AG08395 (cell line): ENCODE measurements around the gene TK2.
"Not testable (repeated sequence)": the region's sequence is repeated elsewhere in the genome, so short reads cannot be mapped to it uniquely, and the experiment has no call there.

Experiments used
- DNase-seq: peaks from one replicate; pipeline ENCODE4 v3.0.0; 2012; ENCODE audit warnings: mixed read lengths, low spot score

Gene TK2

DNA sequence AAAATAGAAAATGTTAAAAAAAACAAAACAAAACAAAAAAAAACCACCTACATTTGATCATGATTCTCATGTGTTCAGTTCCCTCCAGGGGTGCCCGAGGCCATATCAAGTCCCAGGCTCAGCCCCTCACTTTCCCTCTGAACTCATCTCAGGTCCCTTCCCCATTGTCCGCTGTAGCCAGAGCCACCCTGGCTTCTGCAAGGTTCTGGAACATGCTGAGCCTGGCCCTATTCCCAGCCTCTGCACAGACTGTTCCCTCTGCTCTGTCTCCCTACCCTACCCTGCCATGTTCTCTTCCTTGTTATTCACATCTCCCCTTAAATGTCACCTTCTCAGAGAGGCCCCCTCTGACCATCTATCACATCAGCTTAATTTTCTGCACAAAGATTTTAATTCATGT, 46.9 kb downstream of the TK2 start:
- DNase-seq, result no peak

DNA sequence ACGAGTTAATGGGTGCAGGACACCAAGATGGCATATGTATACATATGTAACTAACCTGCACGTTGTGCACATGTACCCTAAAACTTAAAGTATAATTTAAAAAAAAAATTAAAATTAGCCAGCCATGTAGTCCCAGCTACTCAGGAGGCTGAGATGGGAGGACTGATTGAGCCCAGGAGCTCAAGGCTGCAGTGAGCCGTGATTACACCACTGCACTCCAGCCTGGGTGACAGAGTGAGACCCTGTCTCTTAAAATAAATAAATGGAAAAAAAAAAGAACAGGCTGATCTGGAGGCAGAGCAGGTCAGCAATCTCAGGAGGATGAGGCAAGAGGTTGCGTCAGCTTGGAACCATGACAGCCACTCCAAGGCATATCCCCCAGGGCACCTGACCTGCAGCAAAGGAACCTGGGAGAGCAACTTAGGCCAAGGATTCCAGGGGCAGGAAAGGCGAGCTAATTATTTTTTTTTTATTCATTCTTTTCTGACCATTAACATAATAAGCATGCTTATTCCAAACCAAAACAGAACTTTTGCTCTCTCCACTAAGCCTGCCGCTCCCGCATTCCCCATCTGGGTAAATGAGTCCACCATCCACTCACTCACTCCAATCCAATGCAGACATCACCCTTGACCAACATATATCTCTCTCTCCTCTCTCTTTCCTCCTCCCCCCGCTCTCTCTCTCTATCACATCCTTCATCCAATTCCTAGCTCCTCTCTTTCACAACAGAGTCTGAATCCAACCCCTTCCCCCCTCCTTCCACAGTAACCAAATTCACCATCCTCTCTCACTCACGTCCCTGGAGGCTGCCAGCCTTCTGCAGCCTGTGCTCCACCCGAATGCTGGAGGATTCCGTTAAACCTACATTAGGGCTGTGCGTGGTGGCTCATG, 47.7 kb downstream of the TK2 start:
- peak; percentile 47 for DNase-seq

DNA sequence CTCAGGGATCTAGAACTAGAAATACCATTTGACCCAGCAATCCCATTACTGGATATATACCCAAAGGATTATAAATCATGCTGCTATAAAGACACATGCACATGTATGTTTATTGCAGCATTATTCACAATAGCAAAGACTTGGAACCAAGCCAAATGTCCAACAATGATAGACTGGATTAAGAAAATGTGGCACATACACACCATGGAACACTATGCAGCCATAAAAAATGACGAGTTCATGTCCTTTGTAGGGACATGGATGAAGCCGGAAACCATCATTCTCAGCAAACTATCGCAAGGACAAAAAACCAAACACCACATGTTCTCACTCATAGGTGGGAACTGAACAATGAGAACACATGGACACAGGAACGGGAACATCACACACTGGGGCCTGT, 48.4 kb downstream of the TK2 start:
- not testable (repeated sequence) for DNase-seq

DNA sequence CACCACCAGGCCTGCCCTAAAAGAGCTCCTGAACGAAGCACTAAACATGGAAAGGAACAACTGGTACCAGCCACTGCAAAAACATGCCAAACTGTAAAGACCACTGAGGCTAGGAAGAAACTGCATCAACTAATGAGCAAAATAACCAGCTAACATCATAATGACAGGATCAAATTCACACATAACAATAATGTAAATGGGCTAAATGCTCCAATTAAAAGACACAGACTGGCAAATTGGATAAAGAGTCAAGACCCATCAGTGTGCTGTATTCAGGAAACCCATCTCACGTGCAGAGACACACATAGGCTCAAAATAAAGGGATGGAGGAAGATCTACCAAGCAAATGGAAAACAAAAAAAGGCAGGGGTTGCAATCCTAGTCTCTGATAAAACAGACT, 52.0 kb downstream of the TK2 start:
- DNase-seq, result not testable (repeated sequence)

DNA sequence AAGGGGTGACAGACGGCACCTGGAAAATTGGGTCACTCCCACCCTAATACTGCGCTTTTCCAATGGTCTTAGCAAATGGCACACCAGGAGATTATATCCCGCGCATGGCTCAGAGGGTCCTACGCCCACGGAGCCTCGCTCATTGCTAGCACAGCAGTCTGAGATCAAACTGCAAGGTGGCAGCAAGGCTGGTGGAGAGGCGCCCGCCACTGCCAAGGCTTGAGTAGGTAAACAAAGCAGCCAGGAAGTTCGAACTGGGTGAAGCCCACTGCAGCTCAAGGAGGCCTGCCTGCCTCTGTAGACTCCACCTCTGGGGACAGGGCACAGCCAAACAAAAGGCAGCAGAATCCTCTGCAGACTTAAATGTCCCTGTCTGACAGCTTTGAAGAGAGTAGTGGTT, 53.7 kb downstream of the TK2 start:
- DNase-seq, result not testable (repeated sequence)

DNA sequence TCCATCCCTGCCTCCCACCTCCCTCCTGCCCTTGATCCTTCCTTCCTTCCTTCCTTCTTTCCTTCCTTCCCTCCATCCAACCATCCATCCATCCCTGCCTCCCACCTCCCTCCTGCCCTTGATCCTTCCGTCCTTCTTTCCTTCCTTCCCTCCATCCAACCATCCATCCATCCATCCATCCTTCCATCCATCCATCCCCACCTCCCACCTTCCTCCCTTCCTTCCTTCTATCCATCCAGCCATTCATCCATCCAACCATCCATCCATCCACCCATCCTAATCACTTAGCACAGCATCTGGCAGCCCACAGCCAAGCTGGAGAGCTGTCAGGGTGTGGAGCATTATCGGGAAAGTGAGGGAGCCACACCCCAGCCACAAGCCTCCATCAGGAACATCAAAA, 54.5 kb downstream of the TK2 start:
- no peak for DNase-seq

DNA sequence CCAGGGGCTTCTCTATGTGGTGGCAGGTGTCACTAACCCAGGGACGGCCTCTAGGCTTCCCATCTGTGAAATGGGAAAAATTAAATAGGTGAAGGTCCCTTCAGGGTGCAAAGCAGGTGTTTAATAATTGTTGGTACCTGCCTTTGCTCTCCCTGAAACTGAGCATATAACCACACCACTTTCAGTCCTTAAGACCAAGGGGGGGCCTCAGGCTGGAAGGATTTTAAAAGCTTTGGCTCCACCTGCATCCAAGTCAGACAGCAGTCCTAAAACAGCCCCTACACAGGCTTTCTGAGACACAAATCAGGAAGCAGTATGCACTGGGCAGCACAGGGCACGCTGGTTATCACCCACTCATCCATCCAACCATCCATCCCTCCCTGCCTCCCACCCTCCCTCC, 55.0 kb downstream of the TK2 start:
- no peak for DNase-seq

DNA sequence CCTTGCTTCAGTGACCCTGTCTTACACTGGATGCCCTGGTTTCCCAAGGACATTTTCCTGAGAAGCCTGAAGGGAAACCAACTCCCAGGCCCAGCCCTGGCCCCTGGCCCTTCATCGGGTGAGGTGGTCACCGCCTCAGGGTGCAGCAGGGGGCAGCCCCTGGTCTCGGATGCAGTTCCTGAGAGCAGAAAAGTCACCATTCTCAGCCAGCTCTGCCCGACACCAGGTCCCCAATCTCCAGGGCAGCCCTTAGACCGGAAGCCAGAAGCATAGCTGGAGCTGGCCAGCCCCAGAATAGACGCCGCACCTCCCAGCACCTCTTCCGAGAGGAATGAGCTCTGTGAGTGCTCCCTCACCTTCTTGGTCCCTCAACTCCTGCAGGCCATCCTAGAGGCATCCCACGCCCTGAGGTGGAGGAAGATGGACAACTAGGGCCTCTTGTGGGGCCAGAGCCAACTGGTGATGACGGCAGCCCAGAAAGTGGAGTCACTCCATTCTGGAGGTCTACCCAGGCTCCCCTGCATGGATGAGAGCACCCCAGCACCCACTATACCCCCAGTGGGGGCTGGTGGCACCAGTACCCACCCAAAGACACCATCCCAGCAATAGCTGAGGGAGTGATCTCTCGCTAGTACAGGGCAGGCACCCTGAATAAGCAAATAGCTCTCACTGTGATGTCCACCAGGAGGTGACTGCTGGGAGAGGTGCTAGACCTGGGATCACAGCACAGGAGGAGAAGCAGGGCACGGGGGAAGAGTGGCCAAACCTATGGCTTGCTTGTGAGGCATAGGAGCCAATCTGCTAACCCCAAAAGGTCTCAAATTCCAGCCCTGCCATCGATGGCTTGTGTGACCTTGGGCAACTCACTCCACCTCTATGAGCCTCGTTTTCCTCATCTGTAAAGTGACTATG, 56.2 kb downstream of the TK2 start:
- no peak for DNase-seq

DNA sequence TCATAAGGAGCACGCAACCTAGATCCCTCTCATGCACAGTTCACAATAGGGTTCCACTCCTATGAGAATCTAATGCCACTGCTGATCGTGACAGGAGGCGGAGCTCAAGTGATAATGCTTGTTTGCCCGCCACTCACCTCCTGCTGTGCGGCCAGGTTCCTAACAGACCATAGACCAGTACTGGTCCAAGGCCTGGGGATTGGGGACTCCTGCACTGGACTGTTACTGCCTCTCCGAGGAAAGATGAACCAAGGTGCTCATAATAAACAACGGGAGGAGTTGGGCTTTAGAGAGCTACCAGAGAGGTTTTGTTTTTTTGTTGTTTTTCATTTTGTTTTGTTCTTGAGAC, 58.2 kb downstream of the TK2 start:
- no peak for DNase-seq

DNA sequence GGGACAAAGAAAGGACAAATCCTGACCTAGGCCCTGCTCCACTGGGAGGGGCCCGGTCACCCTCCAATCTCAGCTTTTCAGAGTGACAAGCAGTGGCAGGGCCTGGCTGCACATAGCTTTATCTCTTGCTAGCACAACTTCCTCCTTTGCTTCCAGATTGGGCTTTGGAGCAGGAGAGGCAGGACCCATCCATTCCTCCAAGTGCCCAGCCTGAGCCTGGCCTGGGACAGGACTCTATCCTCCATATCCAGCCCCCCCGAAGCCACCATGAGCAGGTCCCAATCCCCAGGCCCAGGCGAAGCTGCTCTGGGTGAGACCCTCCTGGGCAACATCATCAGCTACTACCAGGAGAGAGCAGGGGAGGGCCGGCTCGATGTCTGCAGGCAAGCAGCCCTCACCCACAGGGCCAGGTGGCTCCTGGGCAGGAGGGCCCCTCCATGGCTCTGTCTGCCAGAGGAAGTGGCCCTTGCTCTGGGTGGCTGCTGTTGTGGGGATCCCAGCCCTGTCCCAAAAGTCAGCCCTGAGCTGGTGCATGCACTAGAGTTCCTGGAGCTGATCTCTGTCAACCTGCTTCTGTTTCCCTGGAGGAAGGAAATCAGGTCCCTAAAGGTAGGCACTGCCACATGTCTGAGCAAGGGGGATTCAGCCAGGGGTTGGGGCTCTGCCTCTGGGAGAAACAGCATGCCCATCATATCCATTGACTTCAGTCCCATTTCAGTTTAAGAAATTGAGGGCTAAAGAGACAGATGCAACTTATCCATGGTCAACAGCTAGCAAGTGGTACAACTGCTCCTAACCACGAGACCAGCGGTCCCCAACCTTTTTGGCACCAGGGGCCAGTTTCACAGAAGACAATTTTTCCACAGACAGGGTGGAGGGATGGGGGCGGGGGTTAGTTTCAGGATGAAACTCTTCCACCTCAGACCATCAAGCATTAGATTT, 58.9 kb downstream of the TK2 start:
- no peak for DNase-seq

DNA sequence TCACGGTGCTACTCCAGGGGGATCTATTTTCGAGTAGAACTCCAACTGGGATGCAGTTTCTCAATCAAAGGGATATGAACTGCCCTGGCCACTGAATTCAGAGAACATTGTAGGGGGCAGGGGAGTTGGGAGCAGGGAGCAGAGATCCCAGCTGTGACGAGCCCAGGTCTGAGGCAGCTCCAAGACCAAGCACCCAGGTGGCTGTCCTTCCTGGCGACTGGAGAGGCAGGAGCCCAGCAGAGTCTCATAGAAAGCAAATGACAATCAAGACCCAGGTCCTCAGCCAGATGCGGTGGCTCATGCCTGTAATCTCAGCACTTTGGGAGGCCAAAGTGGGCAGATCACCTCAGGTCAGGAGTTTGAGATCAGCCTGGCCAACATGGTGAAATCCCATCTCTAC, 60.1 kb downstream of the TK2 start:
- no peak for DNase-seq

DNA sequence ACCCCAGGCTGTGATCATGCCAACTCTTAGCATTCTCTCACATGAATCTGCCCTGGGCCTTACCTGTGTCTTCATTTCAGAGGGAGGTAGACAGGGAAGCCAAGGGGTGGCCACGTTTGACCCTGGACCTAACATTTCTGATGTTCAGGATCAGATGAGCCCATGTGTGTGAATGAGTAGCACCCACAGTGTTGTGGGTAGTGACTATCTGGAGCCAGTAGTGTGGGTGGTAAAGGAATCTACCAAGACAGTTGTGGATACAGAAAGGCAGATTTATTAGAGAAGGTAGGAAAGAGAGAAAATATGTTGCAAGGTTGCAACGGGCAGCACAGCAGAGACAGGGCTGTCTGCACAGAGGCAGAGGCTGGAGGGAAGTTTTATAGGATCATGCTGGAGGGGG, 60.5 kb downstream of the TK2 start:
- no peak for DNase-seq

DNA sequence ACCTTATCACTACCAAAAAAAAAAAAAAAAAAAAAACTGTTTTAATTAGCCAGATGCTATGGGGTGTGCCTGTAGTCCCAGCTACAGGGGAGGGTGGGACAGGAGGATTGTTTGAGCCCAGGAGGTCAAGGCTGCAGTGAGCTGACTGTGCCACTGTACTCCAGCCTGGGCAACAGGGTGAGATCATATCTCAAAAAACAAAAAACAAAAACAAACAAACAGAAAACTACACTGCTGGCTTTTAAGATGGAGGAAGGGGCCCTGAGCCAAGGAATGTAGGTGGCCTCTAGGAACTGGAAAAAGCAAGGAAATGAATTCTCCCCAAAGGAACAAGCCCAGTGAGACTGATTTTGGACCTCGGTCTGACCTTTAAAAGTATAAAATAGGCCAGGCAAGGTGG, 61.4 kb downstream of the TK2 start:
- no peak for DNase-seq

DNA sequence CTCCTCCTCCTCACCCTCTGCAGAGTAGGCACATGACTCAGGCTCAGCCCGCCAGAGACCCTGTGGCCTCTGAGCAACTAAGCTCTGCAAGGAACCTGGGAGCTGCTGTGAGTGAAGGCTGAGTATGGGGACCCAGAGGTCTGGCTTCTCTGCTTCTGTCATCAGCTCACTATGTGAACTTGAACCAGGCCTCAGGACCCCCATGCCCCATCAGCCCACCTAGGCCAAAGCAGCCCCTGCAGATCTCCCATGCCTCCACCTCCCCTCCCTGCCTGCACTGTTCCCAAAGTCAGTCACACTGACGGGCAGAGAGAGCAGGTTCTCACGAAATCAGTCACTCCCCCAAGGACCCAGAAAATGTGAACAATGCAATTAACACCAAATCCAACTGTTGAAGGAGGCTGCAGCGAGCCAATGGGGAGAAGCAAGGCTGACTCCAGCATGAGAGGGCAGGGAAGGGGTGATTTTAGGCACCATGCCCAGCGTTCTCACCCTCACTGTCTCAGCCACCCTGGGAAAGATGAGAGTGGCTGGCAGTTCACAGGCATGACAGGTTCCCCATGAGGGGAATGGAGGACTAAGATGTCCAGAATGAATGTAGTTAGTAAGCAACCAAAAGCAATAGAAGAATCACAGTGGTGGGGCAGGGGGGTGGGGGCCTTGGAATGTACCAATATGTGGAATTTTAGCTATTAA, 62.2 kb downstream of the TK2 start:
- no peak for DNase-seq

DNA sequence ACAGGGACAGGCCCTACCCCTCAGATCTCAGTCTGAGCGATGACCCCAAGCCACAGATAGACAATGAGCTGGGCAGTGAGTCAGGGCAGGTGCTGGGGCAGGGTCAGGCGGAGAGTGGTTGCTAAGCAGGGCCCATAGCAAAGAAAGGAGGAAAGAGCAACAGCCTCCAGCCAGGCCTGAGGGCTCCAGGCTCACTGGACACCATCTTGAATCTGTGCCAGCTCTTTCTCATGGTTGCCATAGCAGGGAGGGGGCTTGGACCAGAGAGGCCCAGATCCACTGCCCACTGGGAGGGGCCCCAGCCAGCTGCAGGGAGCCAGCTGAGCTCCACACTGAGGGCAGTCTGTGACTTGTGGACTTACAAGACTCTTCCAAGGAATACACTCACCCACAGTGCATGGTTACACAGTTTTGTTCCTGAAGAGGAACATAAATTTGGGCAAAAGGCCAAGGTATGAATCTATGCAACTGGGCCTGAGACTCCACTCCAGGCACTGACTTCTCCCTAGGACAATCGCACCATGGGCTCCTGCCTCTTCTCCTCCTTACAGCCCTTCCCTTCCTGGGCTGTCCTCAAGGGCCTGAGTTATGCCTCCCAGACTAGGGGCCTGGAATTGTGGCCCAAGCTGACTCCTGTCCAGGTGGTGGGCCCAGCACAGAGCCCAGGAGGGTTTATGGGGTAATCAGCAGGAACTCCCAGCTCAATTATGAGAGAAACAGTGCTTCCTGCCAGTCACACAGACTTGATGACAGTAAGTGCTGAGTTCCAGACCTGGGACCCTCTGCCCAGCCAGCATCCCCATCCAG, 62.9 kb downstream of the TK2 start:
- DNase-seq, result peak; percentile 56

DNA sequence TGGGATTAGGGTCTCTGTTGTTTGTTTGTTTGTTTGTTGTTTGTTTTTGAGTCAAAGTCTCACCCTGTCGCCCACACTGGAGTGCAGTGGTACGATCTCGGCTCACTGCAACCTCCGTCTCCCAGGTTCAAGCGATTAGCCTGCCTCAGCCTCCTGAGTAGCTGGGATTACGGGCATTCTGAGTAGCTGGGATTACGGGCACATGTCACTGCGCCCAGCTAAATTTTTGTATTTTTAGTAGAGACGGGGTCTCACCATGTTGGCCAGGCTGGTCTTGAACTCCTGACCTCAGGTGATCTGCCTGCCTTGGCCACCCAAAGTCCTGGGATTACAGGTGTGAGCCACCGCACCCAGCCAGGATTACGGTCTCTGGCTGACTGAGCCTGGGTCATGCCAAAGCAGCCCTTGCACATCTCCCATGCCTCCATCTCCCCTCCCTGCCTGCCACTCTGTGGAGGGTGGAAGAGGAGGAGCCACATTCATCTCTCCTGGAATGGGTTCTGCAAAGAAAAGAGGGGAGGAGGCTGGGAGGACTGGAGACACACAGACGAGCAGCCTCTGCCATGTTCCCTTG, 63.6 kb downstream of the TK2 start:
- no peak for DNase-seq

DNA sequence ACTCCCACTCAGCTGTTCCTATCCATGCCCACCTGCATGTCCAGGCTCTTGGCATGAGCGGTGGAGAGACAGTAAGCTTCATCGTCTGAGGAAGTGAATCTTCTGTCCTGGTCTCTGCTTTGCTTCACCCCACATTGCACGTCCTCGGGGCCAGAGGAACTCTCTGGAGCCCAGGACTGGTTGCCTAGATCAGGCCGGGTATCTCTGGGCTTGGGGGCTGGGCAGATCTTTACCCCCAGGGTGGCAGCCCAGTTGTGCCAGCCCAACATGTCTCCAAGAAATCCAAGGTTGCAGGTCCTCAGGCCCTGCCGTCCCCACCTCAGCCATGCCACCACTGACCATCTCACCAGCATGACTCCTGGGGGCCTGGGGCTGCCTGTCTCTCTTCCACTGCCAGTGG, 64.5 kb downstream of the TK2 start:
- DNase-seq, result no peak

DNA sequence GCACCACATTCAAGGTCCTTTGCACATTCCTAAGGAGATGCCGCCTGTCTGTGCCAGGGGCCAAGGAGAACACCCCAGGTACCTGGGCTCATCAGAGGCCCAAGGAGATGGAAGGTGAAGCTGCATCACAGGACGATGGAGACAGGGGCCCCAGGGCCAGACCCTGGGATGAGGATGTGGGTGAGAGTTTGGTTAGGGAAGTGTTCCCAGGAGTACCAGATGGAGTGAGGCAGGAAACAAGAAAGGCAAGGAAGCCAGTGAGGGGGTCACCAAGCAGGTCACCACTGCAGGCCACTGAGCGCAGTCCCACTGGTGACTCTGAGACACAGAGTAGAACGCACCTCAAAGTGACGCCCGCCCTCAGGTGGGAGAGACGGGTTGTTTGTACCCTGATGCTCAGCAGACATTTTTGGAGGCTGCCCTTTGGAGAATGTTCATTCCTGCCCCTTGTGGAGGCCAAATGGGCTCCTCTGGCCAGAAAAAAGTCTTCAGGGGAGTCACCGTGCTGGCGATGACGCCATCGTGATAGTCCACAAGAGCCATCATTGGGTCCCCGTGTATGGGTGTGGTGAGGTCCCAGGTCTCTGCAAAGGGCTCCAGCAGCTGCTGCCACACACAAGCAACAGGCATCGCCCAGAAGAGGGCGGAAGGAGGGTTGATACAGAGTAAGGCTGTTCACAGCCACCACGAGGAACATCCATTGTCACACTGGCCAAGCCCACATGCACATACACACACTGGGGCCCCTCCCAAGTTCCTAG, 65.3 kb downstream of the TK2 start:
- no peak for DNase-seq

DNA sequence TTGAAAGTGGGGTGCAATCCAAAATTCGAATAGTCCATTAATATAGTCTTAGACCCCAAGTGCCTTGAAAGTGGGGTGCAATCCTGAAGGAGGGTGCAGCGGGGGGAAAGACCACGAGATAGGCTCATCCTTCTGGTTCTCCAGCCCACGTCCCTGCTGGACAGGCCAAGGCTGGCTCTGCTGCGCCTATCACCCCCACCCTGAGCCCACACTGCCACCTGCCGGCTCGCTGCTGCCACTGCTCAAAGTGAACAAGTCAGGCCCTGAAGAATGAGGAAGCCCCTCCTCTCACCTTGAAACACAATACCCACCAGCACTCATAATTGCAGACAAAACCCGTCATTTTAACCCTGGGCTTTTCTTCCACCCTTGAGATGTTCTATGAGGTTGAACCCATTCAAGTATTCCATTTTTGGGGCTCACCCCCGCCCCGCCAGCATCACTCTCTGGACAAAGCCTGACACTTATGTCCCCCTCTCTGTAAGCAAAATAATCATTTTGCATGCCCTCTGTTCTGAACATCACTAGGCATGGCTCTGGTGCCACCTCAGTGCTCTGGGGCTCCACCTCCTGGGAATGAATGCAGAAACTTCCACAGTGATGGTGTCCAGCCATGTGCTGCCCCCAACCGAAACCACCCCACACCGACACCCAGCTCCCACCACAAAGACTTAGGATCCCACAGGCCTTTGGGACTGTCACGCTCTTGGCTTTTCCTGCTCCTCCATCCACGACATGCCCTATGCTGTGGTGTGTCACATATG, 66.1 kb downstream of the TK2 start:
- DNase-seq, result peak; percentile 86
